ENCODE results near the gene MEF2C.

MEF2C gene

GRCh38 chr5:88756953-88757352 is 126.0 kb downstream of the MEF2C start:
- no peak for DNase-seq (ENCODE audit: low read depth)

GRCh38 chr5:88748666-88749065 is 134.3 kb downstream of the MEF2C start:
- no peak for DNase-seq (ENCODE audit: low read depth)

- no peak for DNase-seq (ENCODE audit: low read depth)
Observed at GRCh38 chr5:88746438-88746882, 136.5 kb downstream of the MEF2C start.

- DNase-seq (ENCODE audit: low read depth): no peak
Observed at GRCh38 chr5:88745093-88745696, 137.8 kb downstream of the MEF2C start.

GRCh38 chr5:88743231-88743834 is 139.7 kb downstream of the MEF2C start:
- DNase-seq (ENCODE audit: low read depth): no peak

- no peak for DNase-seq (ENCODE audit: low read depth)
Observed at GRCh38 chr5:88741964-88742363, 141.0 kb downstream of the MEF2C start.

- DNase-seq (ENCODE audit: low read depth): no peak
Observed at GRCh38 chr5:88740604-88741185, 142.3 kb downstream of the MEF2C start.

GRCh38 chr5:88736494-88736893 is 146.5 kb downstream of the MEF2C start:
- DNase-seq (ENCODE audit: low read depth): no peak

- DNase-seq (ENCODE audit: low read depth): no peak
Observed at GRCh38 chr5:88734983-88735382, 148.0 kb downstream of the MEF2C start.

GRCh38 chr5:88734191-88734640 is 148.8 kb downstream of the MEF2C start:
- DNase-seq (ENCODE audit: low read depth): no peak

- DNase-seq (ENCODE audit: low read depth): no peak
Observed at GRCh38 chr5:88732862-88733261, 150.1 kb downstream of the MEF2C start.

- peak; percentile 46 for DNase-seq (ENCODE audit: low read depth)
Observed at GRCh38 chr5:88732181-88732633, 150.8 kb downstream of the MEF2C start.

- DNase-seq (ENCODE audit: low read depth): no peak
Observed at GRCh38 chr5:88729829-88730182, 153.2 kb downstream of the MEF2C start.

GRCh38 chr5:88729084-88729828 is 153.7 kb downstream of the MEF2C start:
- DNase-seq (ENCODE audit: low read depth): peak; percentile 41

- no peak for DNase-seq (ENCODE audit: low read depth)
Observed at GRCh38 chr5:88727705-88728313, 155.2 kb downstream of the MEF2C start.

- no peak for DNase-seq (ENCODE audit: low read depth)
Observed at GRCh38 chr5:88725454-88725853, 157.5 kb downstream of the MEF2C start.

GRCh38 chr5:88724201-88724600 is 158.8 kb downstream of the MEF2C start:
- DNase-seq (ENCODE audit: low read depth): no peak

- no peak for DNase-seq (ENCODE audit: low read depth)
Observed at GRCh38 chr5:88722546-88723073, 160.4 kb downstream of the MEF2C start.

GRCh38 chr5:88719434-88719833 is 163.6 kb downstream of the MEF2C start:
- DNase-seq (ENCODE audit: low read depth): no peak

- no peak for DNase-seq (ENCODE audit: low read depth)
Observed at GRCh38 chr5:88718736-88719135, 164.2 kb downstream of the MEF2C start.

- no peak for DNase-seq (ENCODE audit: low read depth)
Observed at GRCh38 chr5:88716101-88716500, 166.9 kb downstream of the MEF2C start.

GRCh38 chr5:88715503-88715902 is 167.5 kb downstream of the MEF2C start:
- no peak for DNase-seq (ENCODE audit: low read depth)

All from non-pigmented ciliary epithelial cell (primary cell).